Measurements from ENCODE around the gene ZNF333.

Gene ZNF333

DNA sequence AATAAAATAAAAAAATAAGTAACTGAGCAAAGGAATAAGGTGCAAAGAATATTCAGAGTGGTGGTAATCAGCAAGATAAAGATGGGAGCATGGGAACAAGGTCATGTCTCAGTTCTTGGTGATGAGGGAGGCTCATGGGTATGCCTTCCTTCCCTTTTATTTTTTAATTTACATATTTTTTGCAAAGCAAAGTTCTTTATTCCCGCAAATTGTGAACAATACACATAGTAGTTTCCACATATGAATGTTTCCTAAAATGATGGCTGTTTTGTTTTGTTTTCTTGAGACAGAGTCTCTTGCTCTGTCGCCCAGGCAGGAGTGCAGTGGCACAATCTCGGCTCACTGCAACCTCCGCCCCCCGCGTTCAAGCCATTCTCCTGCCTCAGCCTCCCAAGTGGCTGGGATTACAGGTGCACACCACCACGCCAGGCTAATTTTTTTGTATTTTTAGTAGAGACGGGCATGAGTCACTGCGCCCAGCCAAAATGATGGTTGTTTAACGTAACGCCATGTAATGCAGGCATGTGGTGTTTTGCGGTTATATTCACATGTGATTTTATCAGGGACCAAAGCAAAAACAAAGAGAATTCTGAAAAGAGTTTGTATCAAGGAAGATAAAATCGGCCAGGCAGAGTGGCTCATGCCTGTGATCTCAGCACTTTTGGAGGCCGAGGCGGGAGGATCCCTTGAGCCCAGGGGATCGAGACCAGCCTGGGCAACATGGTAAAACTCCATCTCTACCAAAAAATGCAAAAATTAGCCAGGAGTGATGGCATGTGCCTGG lies 93.0 kb downstream of the ZNF333 start:
- no peak for TF ChIP-seq ZNF660 (tag by site-specific recombination; IDR thresholded peaks at IDR 0.05)
- TF ChIP-seq ZFP3 (tag by site-specific recombination; IDR thresholded peaks at IDR 0.05; ENCODE audit: low read depth) = no peak
- no peak for TF ChIP-seq ZNF776 (tag by site-specific recombination; IDR thresholded peaks at IDR 0.05; ENCODE audit: borderline replicate concordance)
- no peak for TF ChIP-seq ZNF37A (tag by site-specific recombination; IDR thresholded peaks at IDR 0.05)
- no peak for TF ChIP-seq ZNF707 (tag by site-specific recombination; IDR thresholded peaks at IDR 0.05)
- TF ChIP-seq ZNF426 (tag by site-specific recombination; IDR thresholded peaks at IDR 0.05) = no peak
- no peak for TF ChIP-seq EGR2 (tag by site-specific recombination; IDR thresholded peaks at IDR 0.05; ENCODE audit: low read depth)
- no peak for TF ChIP-seq ZNF544 (tag by site-specific recombination; IDR thresholded peaks at IDR 0.05)
- no peak for TF ChIP-seq ZNF513 (tag by site-specific recombination; IDR thresholded peaks at IDR 0.05)
- POLR2A ChIA-PET = interaction anchor here (0.6 kb wide), 1 partner anchor 125 kb away, joined by 5 read pairs; no protein-coding TSS in a partner anchor
- Histone ChIP-seq H3K4me3 (ENCODE audit: low read depth, low read length) (no peak overlapping the region), H3K9me3 (ENCODE audit: control insufficient read depth, insufficient read depth, low read depth, low read length) (no peaks in the 10 kb centered on the region), H3K27ac (ENCODE audit: extremely low read depth, low read depth, low read length) (no peak overlapping the region), H3K36me3 (ENCODE audit: control insufficient read depth in 2 of 2, insufficient read depth in 1 of 2, low read length in 2 of 2) (no peaks in the 10 kb centered on the region), H3K4me1 (ENCODE audit: control insufficient read depth, insufficient read depth, low read length) (no peaks in the 10 kb centered on the region)
- CTCF ChIA-PET = interaction anchor here (0.7 kb wide), 1 partner anchor 108 kb away, joined by 4 read pairs; no protein-coding TSS in a partner anchor

All from HEK293 (cell line).